Endodermal cell (in vitro differentiated cells): ENCODE measurements around the gene THSD7A. TPM values are rescaled to one million over a fixed set of nuclear protein-coding genes. Genes with fewer than 3 reads are reported as not detected.

ENCODE experiments used
- DNase-seq: peaks from one replicate; pipeline ENCODE4 v3.0.0-alpha.2; 2017
- H3K27ac ChIP-seq: 2 replicates; pipeline ENCODE4 v1.5.1; 2013; ENCODE audit warnings: mild to moderate bottlenecking, low read depth, low read length, moderate library complexity
- H3K27me3 ChIP-seq: 2 replicates; pipeline ENCODE4 v1.6.1; 2013; ENCODE audit warnings: mild to moderate bottlenecking, low read length, moderate library complexity; ENCODE audit not compliant: insufficient read depth, control insufficient read depth, poor library complexity, severe bottlenecking
- H3K36me3 ChIP-seq: 2 replicates; pipeline ENCODE4 v1.7.0; 2013; ENCODE audit warnings: mild to moderate bottlenecking, low read length, moderate library complexity; ENCODE audit not compliant: control insufficient read depth, insufficient read depth
- H3K4me1 ChIP-seq: one replicate; pipeline ENCODE4 v1.7.0; 2013; ENCODE audit warnings: low read length; ENCODE audit not compliant: control insufficient read depth, insufficient read depth
- H3K4me3 ChIP-seq: 2 replicates; pipeline ENCODE4 v1.5.1; 2013; ENCODE audit warnings: mild to moderate bottlenecking, low read length, moderate library complexity
- H3K9ac ChIP-seq: 2 replicates; pipeline ENCODE4 v1.6.1; 2013; ENCODE audit warnings: mild to moderate bottlenecking, low read length, moderate library complexity; ENCODE audit not compliant: poor library complexity, severe bottlenecking; ENCODE audit errors: extremely low read depth
- H3K9me3 ChIP-seq: 2 replicates; pipeline ENCODE4 v1.6.1; 2013; ENCODE audit warnings: mild to moderate bottlenecking, low read length, moderate library complexity; ENCODE audit not compliant: control insufficient read depth
- H3K27ac Mint-ChIP-seq: 2 replicates; pipeline ENCODE4 v1.8.0; 2020; ENCODE audit warnings: mixed read lengths
- H3K27me3 Mint-ChIP-seq: 2 replicates; pipeline ENCODE4 v1.8.0; 2021; ENCODE audit warnings: mild to moderate bottlenecking, mixed read lengths; ENCODE audit not compliant: insufficient read depth
- H3K36me3 Mint-ChIP-seq: 2 replicates; pipeline ENCODE4 v1.8.0; 2020; ENCODE audit warnings: low read depth, mixed read lengths
- H3K4me1 Mint-ChIP-seq: 2 replicates; pipeline ENCODE4 v1.8.0; 2020; ENCODE audit warnings: mixed read lengths
- H3K4me3 Mint-ChIP-seq: 2 replicates; pipeline ENCODE4 v1.8.0; 2020; ENCODE audit warnings: mild to moderate bottlenecking, moderate library complexity, mixed read lengths
- H3K9me3 Mint-ChIP-seq: 2 replicates; pipeline ENCODE4 v1.8.0; 2020; ENCODE audit warnings: mild to moderate bottlenecking, mixed read lengths
- WGBS, 2 experiments: methylation state at CpG; one replicate each; pipeline versions ENCODE4 v1.1.5 to v1.1.7; 2013; ENCODE audit warnings: missing lambda C conversion rate in 2 of 2, mixed read lengths in 1 of 2; ENCODE audit not compliant: insufficient coverage in 1 of 2, insufficient read length in 1 of 2; 5-methylcytosine and 5-hydroxymethylcytosine counted together
- total RNA-seq, 2 donors: library from RNA; stranded (reverse); fragmentation: NEBNext Ultra II Directional in 1 of 2; extraction: Animal tissue kit (Norgen Biotek cat#: 25700) in 1 of 2; gene quantifications; 2 replicates in 1 of 2; 3 replicates in 1 of 2; pipeline ENCODE4 v1.2.1, GENCODE V29; 2021
- TF ChIP-seq, protein P1 (sequence below): fragments of 200-600 bp; sonication (generic); conservative IDR thresholded peaks from 2 replicates; pipeline ENCODE4 v1.5.0; 2021; ENCODE audit warnings: antibody characterized with exemption, mild to moderate bottlenecking

THSD7A gene
- total RNA-seq, 2 donors from 2014 or later, result 0.73 to 1.3 TPM

- Mint-ChIP-seq H3K36me3 (no peaks in the 10 kb centered on the region), H3K27me3 (peaks cover 2% of the 10 kb centered on the region), H3K4me1 (no peaks in the 10 kb centered on the region), H3K27ac (no peak overlapping the region), H3K4me3 (no peak overlapping the region), H3K9me3 (no peaks in the 10 kb centered on the region)
- 93 to 100% methylated on average over 1 to 2 of the region's 2 CpGs for WGBS, 2 experiments
- no peak for DNase-seq
- Histone ChIP-seq H3K27me3 (no peaks in the 10 kb centered on the region), H3K36me3 (no peaks in the 10 kb centered on the region), H3K9ac (no peak overlapping the region), H3K4me1 (no peaks in the 10 kb centered on the region), H3K9me3 (no peaks in the 10 kb centered on the region), H3K27ac (no peak overlapping the region), H3K4me3 (no peak overlapping the region)
- TF ChIP-seq, protein P1, sequence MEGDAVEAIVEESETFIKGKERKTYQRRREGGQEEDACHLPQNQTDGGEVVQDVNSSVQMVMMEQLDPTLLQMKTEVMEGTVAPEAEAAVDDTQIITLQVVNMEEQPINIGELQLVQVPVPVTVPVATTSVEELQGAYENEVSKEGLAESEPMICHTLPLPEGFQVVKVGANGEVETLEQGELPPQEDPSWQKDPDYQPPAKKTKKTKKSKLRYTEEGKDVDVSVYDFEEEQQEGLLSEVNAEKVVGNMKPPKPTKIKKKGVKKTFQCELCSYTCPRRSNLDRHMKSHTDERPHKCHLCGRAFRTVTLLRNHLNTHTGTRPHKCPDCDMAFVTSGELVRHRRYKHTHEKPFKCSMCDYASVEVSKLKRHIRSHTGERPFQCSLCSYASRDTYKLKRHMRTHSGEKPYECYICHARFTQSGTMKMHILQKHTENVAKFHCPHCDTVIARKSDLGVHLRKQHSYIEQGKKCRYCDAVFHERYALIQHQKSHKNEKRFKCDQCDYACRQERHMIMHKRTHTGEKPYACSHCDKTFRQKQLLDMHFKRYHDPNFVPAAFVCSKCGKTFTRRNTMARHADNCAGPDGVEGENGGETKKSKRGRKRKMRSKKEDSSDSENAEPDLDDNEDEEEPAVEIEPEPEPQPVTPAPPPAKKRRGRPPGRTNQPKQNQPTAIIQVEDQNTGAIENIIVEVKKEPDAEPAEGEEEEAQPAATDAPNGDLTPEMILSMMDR, result no peak
Measured at GRCh38 chr7:11751315-11751714, 80.7 kb downstream of the THSD7A start.

- H3K4me1 ChIP-seq, result no peaks in the 10 kb centered on the region
- no peak overlapping the region for H3K9ac ChIP-seq
- H3K4me3 ChIP-seq, result no peak overlapping the region
- H3K27me3 ChIP-seq, result no peaks in the 10 kb centered on the region
- H3K36me3 ChIP-seq, result no peaks in the 10 kb centered on the region
- DNase-seq, result no peak
- Mint-ChIP-seq H3K27me3 (peaks cover 2% of the 10 kb centered on the region), H3K36me3 (no peaks in the 10 kb centered on the region), H3K4me1 (no peaks in the 10 kb centered on the region), H3K4me3 (no peak overlapping the region), H3K9me3 (peaks cover under 1% of the 10 kb centered on the region), H3K27ac (no peak overlapping the region)
- no peaks in the 10 kb centered on the region for H3K9me3 ChIP-seq
- TF ChIP-seq, protein P1, result no peak
- WGBS, 2 experiments, result 92 to 98% methylated on average over 5 of the region's 6 CpGs
- H3K27ac ChIP-seq, result no peak overlapping the region
Measured at GRCh38 chr7:11750191-11750590, 81.8 kb downstream of the THSD7A start.

DNA sequence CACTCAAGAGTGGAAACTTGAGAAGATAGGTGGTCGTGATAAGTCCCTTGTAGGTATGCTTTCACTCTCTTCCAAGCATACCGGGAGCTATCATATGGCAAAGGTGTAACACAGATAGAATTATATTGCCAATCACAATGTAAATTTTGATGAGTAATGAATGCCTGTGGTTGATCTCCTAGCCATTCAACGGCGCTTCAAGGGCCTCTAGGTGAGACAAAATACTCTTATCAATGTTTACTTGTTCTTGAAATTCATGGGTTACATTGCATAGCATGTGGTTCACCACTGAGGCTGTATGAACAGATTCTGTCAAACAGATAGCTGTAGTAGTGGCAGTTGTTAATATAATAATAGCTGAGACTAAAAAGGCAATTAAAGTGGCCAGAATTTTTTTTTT lies 82.4 kb downstream of the THSD7A start:
- Mint-ChIP-seq H3K27ac (no peak overlapping the region), H3K27me3 (peaks cover 2% of the 10 kb centered on the region), H3K4me1 (no peaks in the 10 kb centered on the region), H3K36me3 (no peaks in the 10 kb centered on the region), H3K4me3 (no peak overlapping the region), H3K9me3 (peaks cover 3% of the 10 kb centered on the region)
- H3K9me3 ChIP-seq, result no peaks in the 10 kb centered on the region
- no peak for DNase-seq
- no peak overlapping the region for H3K4me3 ChIP-seq
- no peaks in the 10 kb centered on the region for H3K27me3 ChIP-seq
- TF ChIP-seq, protein P1, result no peak
- H3K27ac ChIP-seq, result no peak overlapping the region
- no peaks in the 10 kb centered on the region for H3K4me1 ChIP-seq
- no peak overlapping the region for H3K9ac ChIP-seq
- H3K36me3 ChIP-seq, result no peaks in the 10 kb centered on the region
- WGBS, 2 experiments, result 95 to 100% methylated on average over 2 to 4 of the region's 4 CpGs
